ENCODE data around the gene NEURL2.

NEURL2 gene

GRCh38 chr20:45893831-45894230, 2.8 kb upstream of the NEURL2 start:
- Histone ChIP-seq H3K4me2 (ENCODE audit: low read depth, low read length) (no peak overlapping the region), H3K27me3 (replicated peaks; ENCODE audit: insufficient read depth, low read length) (no peaks in the 10 kb centered on the region), H3K4me1 (ENCODE audit: low read length) (peaks cover 14% of the 10 kb centered on the region), H3F3A (ENCODE audit: insufficient read depth, low read length) (peaks cover 21% of the 10 kb centered on the region), H3K4me3 (ENCODE audit: low read length) (no peak overlapping the region), H3K9me2 (replicated peaks; ENCODE audit: insufficient read depth, low read length) (no peaks in the 10 kb centered on the region), H3K36me3 (replicated peaks; ENCODE audit: insufficient read depth, low read length) (no peaks in the 10 kb centered on the region), H2AFZ (ENCODE audit: low read length) (no peak overlapping the region), H3K9me3 (replicated peaks; ENCODE audit: insufficient read depth, low read length) (no peaks in the 10 kb centered on the region), H3K79me2 (ENCODE audit: low read length) (peaks cover 18% of the 10 kb centered on the region), H4K20me1 (ENCODE audit: insufficient read depth, low read length) (no peaks in the 10 kb centered on the region), H3K9ac (ENCODE audit: low read length) (no peak overlapping the region), H3K27ac (ENCODE audit: low read length) (no peak overlapping the region; the same call in 1 of the 2 replicates)
- no peak for DNase-seq
- TF ChIP-seq EZH2phosphoT487 (IDR thresholded peaks at IDR 0.05; ENCODE audit: low read length) = no peak
- TF ChIP-seq EZH2 (optimal IDR thresholded peaks at IDR 0.05; ENCODE audit: low read depth, low read length) = no peak
- no peak for TF ChIP-seq CTCF (IDR thresholded peaks at IDR 0.05; ENCODE audit: low read length)

GRCh38 chr20:45892828-45893500, 2.0 kb upstream of the NEURL2 start:
- H3K9ac ChIP-seq (ENCODE audit: low read length) = peak overlapping the region; percentile 30; the same call in 1 of the 2 replicates
- no peak for TF ChIP-seq EZH2 (optimal IDR thresholded peaks at IDR 0.05; ENCODE audit: low read depth, low read length)
- TF ChIP-seq EZH2phosphoT487 (IDR thresholded peaks at IDR 0.05; ENCODE audit: low read length) = no peak
- TF ChIP-seq CTCF (IDR thresholded peaks at IDR 0.05; ENCODE audit: low read length) = no peak
- H3K4me1 ChIP-seq (ENCODE audit: low read length) = peaks cover 14% of the 10 kb centered on the region
- no peaks in the 10 kb centered on the region for H3K36me3 ChIP-seq (replicated peaks; ENCODE audit: insufficient read depth, low read length)
- peak; percentile 69 for DNase-seq
- H3K27me3 ChIP-seq (replicated peaks; ENCODE audit: insufficient read depth, low read length) = no peaks in the 10 kb centered on the region
- peak overlapping the region; percentile 71 for H3K27ac ChIP-seq (ENCODE audit: low read length)
- peak overlapping the region; percentile 80; the same call in 1 of the 2 replicates for H3K4me3 ChIP-seq (ENCODE audit: low read length)
- H2AFZ ChIP-seq (ENCODE audit: low read length) = peak overlapping the region; percentile 25
- peaks cover 21% of the 10 kb centered on the region for H3F3A ChIP-seq (ENCODE audit: insufficient read depth, low read length)
- H3K9me3 ChIP-seq (replicated peaks; ENCODE audit: insufficient read depth, low read length) = no peaks in the 10 kb centered on the region
- no peaks in the 10 kb centered on the region for H4K20me1 ChIP-seq (ENCODE audit: insufficient read depth, low read length)
- H3K4me2 ChIP-seq (ENCODE audit: low read depth, low read length) = peak overlapping the region; percentile 98
- no peaks in the 10 kb centered on the region for H3K9me2 ChIP-seq (replicated peaks; ENCODE audit: insufficient read depth, low read length)
- H3K79me2 ChIP-seq (ENCODE audit: low read length) = peaks cover 18% of the 10 kb centered on the region

- TF ChIP-seq EZH2 (optimal IDR thresholded peaks at IDR 0.05; ENCODE audit: low read depth, low read length) = no peak
- no peak for TF ChIP-seq CTCF (IDR thresholded peaks at IDR 0.05; ENCODE audit: low read length)
- TF ChIP-seq EZH2phosphoT487 (IDR thresholded peaks at IDR 0.05; ENCODE audit: low read length) = no peak
- no peaks in the 10 kb centered on the region for H3K36me3 ChIP-seq (replicated peaks; ENCODE audit: insufficient read depth, low read length)
- DNase-seq = no peak
These were observed 1.2 kb upstream of the NEURL2 start for GRCh38 chr20:45892049-45892825.

More at GRCh38 chr20:45892049-45892825, 1.2 kb upstream of the NEURL2 start:
- peaks cover 18% of the 10 kb centered on the region for H3K79me2 ChIP-seq (ENCODE audit: low read length)
- peaks cover 14% of the 10 kb centered on the region for H3K4me1 ChIP-seq (ENCODE audit: low read length)
- peak overlapping the region; percentile 98 for H3K4me2 ChIP-seq (ENCODE audit: low read depth, low read length)
- peak overlapping the region; percentile 71; the same call in 1 of the 2 replicates for H3K27ac ChIP-seq (ENCODE audit: low read length)
- H3K4me3 ChIP-seq (ENCODE audit: low read length) = peak overlapping the region; percentile 80
- no peaks in the 10 kb centered on the region for H4K20me1 ChIP-seq (ENCODE audit: insufficient read depth, low read length)
- no peaks in the 10 kb centered on the region for H3K27me3 ChIP-seq (replicated peaks; ENCODE audit: insufficient read depth, low read length)
- H3K9ac ChIP-seq (ENCODE audit: low read length) = peak overlapping the region; percentile 72; the same call in 1 of the 2 replicates
- H3F3A ChIP-seq (ENCODE audit: insufficient read depth, low read length) = peaks cover 21% of the 10 kb centered on the region
- H2AFZ ChIP-seq (ENCODE audit: low read length) = peak overlapping the region; percentile 98; the same call in 1 of the 2 replicates
- no peaks in the 10 kb centered on the region for H3K9me2 ChIP-seq (replicated peaks; ENCODE audit: insufficient read depth, low read length)
- no peaks in the 10 kb centered on the region for H3K9me3 ChIP-seq (replicated peaks; ENCODE audit: insufficient read depth, low read length)
